Peyer's patch (tissue), 4 donors: Measurements from ENCODE around the gene CAMKK2.
"Not testable (repeated sequence)": the region's sequence is repeated elsewhere in the genome, so short reads cannot be mapped to it uniquely, and the experiment has no call there.

Source experiments
- POLR2A ChIP-seq, 2 donors: fragments of 450-650 bp; IDR thresholded peaks; one replicate each; pipeline ENCODE4 v1.5.1; 2017; ENCODE audit warnings: antibody characterized with exemption in 2 of 2, mild to moderate bottlenecking in 2 of 2, moderate library complexity in 2 of 2
- TF ChIP-seq, protein P1 (sequence below), 6 experiments: fragments of 450-650 bp in 4 of 6; fragments of 200-600 bp in 2 of 6; sonication (generic) in 1 of 6; IDR thresholded peaks; one replicate each; pipeline ENCODE4 v1.5.1; 2017 to 2019; ENCODE audit warnings: antibody characterized with exemption in 6 of 6, mild to moderate bottlenecking in 3 of 6, moderate library complexity in 1 of 6

DNA sequence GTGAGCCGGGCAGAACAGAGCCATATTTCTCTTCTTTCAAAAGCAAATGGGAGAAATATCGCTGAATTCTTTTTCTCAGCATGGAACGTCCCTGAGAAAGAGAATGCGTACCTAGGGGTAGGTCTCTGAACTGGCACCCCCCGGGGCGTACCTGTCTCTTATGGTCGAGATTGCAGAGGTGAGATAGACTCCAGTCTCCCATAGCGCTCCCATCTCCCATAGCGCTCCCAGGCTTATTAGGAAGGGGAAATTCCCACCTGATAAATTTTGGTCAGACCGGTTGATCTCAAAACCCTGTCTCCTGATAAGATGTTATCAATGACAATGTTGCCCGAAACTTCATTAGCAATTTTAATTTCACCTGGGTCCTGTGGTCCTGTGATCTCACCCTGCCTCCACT is 16.0 kb downstream of the CAMKK2 start:
- not testable (repeated sequence) for TF ChIP-seq POLR2A (IDR thresholded peaks at IDR 0.05)
- TF ChIP-seq, protein P1, sequence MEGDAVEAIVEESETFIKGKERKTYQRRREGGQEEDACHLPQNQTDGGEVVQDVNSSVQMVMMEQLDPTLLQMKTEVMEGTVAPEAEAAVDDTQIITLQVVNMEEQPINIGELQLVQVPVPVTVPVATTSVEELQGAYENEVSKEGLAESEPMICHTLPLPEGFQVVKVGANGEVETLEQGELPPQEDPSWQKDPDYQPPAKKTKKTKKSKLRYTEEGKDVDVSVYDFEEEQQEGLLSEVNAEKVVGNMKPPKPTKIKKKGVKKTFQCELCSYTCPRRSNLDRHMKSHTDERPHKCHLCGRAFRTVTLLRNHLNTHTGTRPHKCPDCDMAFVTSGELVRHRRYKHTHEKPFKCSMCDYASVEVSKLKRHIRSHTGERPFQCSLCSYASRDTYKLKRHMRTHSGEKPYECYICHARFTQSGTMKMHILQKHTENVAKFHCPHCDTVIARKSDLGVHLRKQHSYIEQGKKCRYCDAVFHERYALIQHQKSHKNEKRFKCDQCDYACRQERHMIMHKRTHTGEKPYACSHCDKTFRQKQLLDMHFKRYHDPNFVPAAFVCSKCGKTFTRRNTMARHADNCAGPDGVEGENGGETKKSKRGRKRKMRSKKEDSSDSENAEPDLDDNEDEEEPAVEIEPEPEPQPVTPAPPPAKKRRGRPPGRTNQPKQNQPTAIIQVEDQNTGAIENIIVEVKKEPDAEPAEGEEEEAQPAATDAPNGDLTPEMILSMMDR (IDR thresholded peaks at IDR 0.05) = not testable (repeated sequence)
